Measurements from ENCODE around the gene RPTN. TPM values are rescaled to one million over a fixed set of nuclear protein-coding genes. Genes with fewer than 3 reads are reported as not detected.

Gene RPTN
- total and polyA plus RNA-seq, 2 of the 4 experiments (the other 2 are of a cell fraction), result not detected

DNA sequence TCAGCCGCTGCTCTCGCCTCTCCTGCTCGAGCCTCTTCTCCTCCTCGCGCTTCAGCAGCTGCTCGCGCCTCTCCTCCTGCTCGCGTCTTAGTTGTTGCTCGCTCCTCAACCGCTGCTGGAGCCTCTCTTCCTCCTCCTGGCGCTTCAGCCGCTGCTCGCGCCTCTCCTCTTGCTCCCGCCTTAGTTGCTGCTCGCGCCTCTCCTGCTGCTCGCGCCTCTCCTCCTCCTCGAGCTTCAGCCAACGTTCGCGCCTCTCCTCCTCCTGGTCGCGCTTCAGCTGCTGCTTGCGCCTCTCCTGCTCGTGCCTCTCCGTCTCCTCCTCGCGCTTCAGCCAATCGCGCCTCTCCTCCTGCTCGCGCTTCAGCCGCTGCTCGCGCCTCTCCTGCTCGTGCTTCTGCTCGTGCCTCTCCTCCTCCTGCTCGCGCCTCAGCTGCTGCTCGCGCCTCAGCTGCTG, 47.5 kb downstream of the RPTN start:
- no peaks in the 10 kb centered on the region for H3K9me1 ChIP-seq (ENCODE audit: insufficient read depth, low read length)
- H4K91ac ChIP-seq (ENCODE audit: insufficient read depth, low read depth, low read length), result no peak overlapping the region
- H3K4me1 ChIP-seq (ENCODE audit: control insufficient read depth, insufficient read depth, low read length), result peaks cover 3% of the 10 kb centered on the region; the same call in 1 of the 2 replicates
- H3K9me3 ChIP-seq (ENCODE audit: control insufficient read depth, insufficient read depth, low read length), result peaks cover 21% of the 10 kb centered on the region
- CTCF ChIA-PET, result no interaction called here
- no peak overlapping the region for H2BK5ac ChIP-seq (ENCODE audit: low read depth, low read length, poor library complexity, severe bottlenecking)
- no peak overlapping the region for H2AK5ac ChIP-seq (ENCODE audit: low read depth, low read length)
- H2BK15ac ChIP-seq (ENCODE audit: low read depth, low read length), result no peak overlapping the region
- H2AK9ac ChIP-seq (replicated peaks; ENCODE audit: low read depth, low read length, poor library complexity), result no peak overlapping the region
- in situ Hi-C loops (cut with MboI; ENCODE audit: low sequenced_read_pairs), result no loop called here
- no peak overlapping the region for H3K9ac ChIP-seq (ENCODE audit: low read depth, low read length)
- ATAC-seq (ENCODE audit: low read depth) (peak; percentile 11; the same call in 1 of the 2 replicates), DNase-seq (peak; percentile 34)
- H3K27me3 ChIP-seq (ENCODE audit: control insufficient read depth, insufficient read depth, low read length), result peaks cover 64% of the 10 kb centered on the region
- H3K4me2 ChIP-seq (ENCODE audit: low read depth, low read length), result peak overlapping the region; percentile 62
- H2BK120ac ChIP-seq (ENCODE audit: low read depth, low read length), result no peak overlapping the region
- POLR2A ChIA-PET (ENCODE audit: unreplicated experiment), result no interaction called here
- dilution Hi-C loops (cut with HindIII; ENCODE audit: low sequenced_read_pairs, unreplicated experiment), result no loop called here
- H3K14ac ChIP-seq (replicated peaks; ENCODE audit: low read depth, low read length), result no peak overlapping the region
- no peaks in the 10 kb centered on the region for H3K79me1 ChIP-seq (ENCODE audit: low read depth in 1 of 2, low read length in 2 of 2)
- no peak overlapping the region for H3K23ac ChIP-seq (ENCODE audit: low read depth, low read length)
- no peaks in the 10 kb centered on the region; the same call in 1 of the 2 replicates for H4K20me1 ChIP-seq (ENCODE audit: insufficient read depth, low read length)
- H3K56ac ChIP-seq (ENCODE audit: extremely low read depth, insufficient read depth, low read length), result no peak overlapping the region
- H4K5ac ChIP-seq (ENCODE audit: low read depth, low read length), result no peak overlapping the region
- intact Hi-C loops (cut with micrococcal nuclease), result loop anchor here (5.0 kb wide), 1 partner anchor 59 kb away; no protein-coding TSS in a partner anchor
- no peak overlapping the region for H3K18ac ChIP-seq (ENCODE audit: low read depth, low read length)
- H2BK20ac ChIP-seq (ENCODE audit: low read depth, low read length), result no peak overlapping the region
- BruUV-seq (replicated peaks), result no TSS peak
- H3K4me3 ChIP-seq (ENCODE audit: insufficient read depth, low read depth, low read length), result peak overlapping the region; percentile 2; the same call in 1 of the 2 replicates
- no peak for TF ChIP-seq MAFK (IDR thresholded peaks at IDR 0.05; ENCODE audit: low read depth, low read length)
- no peak for TF ChIP-seq FOS (IDR thresholded peaks at IDR 0.05; ENCODE audit: low read depth, low read length)
- H4K8ac ChIP-seq (ENCODE audit: low read depth in 2 of 2, low read length in 2 of 2), result no peak overlapping the region
- H2AFZ ChIP-seq (replicated peaks; ENCODE audit: low read length, poor library complexity), result peak overlapping the region; percentile 76
- no peak overlapping the region for H3K27ac ChIP-seq (ENCODE audit: insufficient read depth, low read length)
- no peak overlapping the region for H3K4ac ChIP-seq (ENCODE audit: low read depth, low read length)
- WGBS, 2 experiments (ENCODE audit: extremely low coverage in 2 of 2, insufficient read length in 1 of 2), result 1% methylated on average over 16 of the region's 44 CpGs; no CpG with 5 or more reads in 1 of the 2 experiments
- H3K36me3 ChIP-seq (ENCODE audit: control insufficient read depth, insufficient read depth, low read length), result no peaks in the 10 kb centered on the region

Data from IMR-90 (cell line).